BLaER1 (cell line): ENCODE measurements around the gene UBE2J2.

ENCODE experiments used
- H3K27ac ChIP-seq: shearing (Covaris generic); formaldehyde crosslinking; 2 replicates; pipeline ENCODE4 v1.8.1; 2022
- H3K27me3 ChIP-seq: shearing (Covaris generic); formaldehyde crosslinking; 2 replicates; pipeline ENCODE4 v1.8.1; 2022
- H3K36me3 ChIP-seq: shearing (Covaris generic); formaldehyde crosslinking; 2 replicates; pipeline ENCODE4 v1.8.1; 2022
- H3K4me1 ChIP-seq: shearing (Covaris generic); formaldehyde crosslinking; 2 replicates; pipeline ENCODE4 v1.8.1; 2022
- H3K4me2 ChIP-seq: shearing (Covaris generic); formaldehyde crosslinking; 2 replicates; pipeline ENCODE4 v1.8.1; 2022
- H3K4me3 ChIP-seq: shearing (Covaris generic); formaldehyde crosslinking; 2 replicates; pipeline ENCODE4 v1.8.1; 2022
- H3K9ac ChIP-seq: shearing (Covaris generic); formaldehyde crosslinking; 2 replicates; pipeline ENCODE4 v1.8.1; 2022
- H3K9me3 ChIP-seq: shearing (Covaris generic); formaldehyde crosslinking; 2 replicates; pipeline ENCODE4 v1.8.1; 2022
- H4K20me1 ChIP-seq: shearing (Covaris generic); formaldehyde crosslinking; 2 replicates; pipeline ENCODE4 v1.8.1; 2022
- Cebpa-rat ChIP-seq: shearing (Covaris generic); IDR thresholded peaks from 2 replicates; pipeline ENCODE4 v1.8.1; 2022

The UBE2J2 gene

DNA sequence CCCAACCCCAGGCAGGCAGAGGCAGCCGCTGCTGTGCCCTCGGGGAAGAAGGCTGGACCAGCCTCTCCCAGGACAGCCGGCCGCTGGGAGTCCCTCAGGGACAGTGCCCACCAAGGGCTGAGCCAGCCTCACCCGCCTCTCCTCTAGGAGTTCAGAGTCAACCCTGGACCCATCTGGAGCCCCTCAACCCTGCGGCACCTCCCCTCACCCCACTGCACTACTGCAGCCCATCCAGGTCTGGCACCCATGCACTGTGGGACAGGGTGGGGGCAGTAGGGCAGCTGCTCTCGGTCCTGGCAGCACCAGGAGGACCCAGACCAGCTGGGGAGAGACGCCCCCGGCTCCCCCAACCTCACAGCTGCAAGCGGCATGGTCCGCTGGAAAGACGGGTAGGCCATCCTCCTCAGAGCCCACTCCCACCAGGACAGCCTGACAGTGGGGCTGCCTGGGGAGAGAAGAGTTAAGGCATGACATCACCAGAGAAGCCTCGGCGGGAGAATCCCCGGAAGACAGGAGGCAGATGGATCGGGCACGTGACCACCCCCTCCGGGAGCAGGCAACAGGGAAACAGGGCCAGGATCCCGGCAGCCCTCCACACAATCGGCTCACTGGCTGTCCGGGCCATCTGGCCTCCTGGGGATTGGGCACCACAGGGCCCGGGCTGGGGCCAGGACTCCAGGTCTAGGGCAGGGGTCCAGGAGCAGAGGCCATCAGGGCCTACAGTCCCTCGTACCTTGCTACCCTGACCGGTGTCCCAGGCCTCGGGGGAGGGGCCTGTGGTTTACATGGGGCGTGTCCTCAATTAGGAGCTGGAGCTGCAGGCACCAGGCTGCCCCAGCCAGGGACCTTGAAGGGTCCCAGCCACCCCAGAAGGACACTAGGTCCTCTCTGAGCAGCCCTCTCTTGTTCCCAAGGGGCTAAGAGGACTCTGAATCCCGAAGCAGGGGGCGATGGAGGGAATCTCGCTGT lies 31.0 kb upstream of the UBE2J2 start:
- Histone ChIP-seq H3K4me3 (peak overlapping the region; percentile 97), H3K36me3 (peaks cover 2% of the 10 kb centered on the region; the same call in 1 of the 2 replicates), H3K9ac (peak overlapping the region; percentile 93), H4K20me1 (peaks cover 87% of the 10 kb centered on the region), H3K27me3 (no peaks in the 10 kb centered on the region), H3K4me2 (peak overlapping the region; percentile 99), H3K9me3 (no peaks in the 10 kb centered on the region), H3K4me1 (peaks cover 55% of the 10 kb centered on the region), H3K27ac (peak overlapping the region; percentile 74)
- TF ChIP-seq Cebpa-rat = no peak

DNA sequence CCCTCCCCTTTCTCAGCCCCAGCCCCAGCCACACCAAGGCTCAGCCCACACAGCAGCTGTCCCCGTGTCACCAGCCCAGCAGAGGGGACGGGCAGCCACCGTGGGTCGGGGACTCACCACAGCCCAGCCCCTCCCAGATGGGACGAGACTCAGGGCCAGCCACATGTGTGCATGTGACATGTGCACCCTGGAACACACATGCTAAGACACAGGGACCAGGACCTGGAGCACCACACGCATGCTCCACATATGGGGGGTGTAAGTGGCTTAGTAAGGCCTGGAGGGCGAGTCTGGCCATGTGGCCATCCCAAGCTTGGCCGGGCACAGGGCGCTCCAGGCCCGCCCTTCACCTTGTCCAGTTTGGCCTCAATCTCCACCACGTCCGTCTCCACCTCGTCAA lies 30.1 kb upstream of the UBE2J2 start:
- Histone ChIP-seq H4K20me1 (peaks cover 88% of the 10 kb centered on the region), H3K36me3 (no peaks in the 10 kb centered on the region), H3K27ac (0 out of 2 replicates have a peak overlapping the region, but pooled peaks have one; percentile 6), H3K4me1 (peaks cover 57% of the 10 kb centered on the region), H3K4me2 (peak overlapping the region; percentile 99), H3K4me3 (no peak overlapping the region), H3K9me3 (no peaks in the 10 kb centered on the region), H3K9ac (no peak overlapping the region), H3K27me3 (no peaks in the 10 kb centered on the region)
- TF ChIP-seq Cebpa-rat = no peak

DNA sequence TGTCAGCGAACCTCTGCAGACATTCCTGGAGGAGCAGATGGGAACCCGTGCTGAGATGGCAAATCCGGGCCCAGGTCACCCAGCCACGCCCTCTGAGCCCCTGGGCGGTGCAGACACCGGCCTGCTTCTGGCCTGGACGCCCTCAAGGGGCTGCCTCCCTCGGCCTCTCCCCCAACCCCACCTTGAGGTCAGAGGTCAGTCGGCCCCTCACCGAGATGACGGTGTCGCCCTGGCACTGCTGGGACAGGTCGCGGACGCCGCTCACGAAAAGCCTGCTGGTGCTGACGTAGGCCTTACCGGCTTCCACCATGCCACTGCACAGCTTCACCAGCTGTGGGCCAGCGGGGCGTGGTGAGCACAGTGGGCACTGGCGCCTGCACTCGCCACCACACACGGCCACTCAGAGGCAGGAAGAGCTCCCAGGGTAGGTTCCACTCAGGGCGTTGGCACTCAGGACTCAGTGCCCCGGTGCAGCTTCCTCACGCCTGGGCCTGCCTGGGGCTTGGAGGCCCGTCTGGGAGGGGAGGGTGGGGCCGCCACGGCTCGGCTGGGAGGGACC lies 29.4 kb upstream of the UBE2J2 start:
- H3K4me1 ChIP-seq = peaks cover 60% of the 10 kb centered on the region
- 0 out of 2 replicates have a peak overlapping the region, but pooled peaks have one; percentile 99 for H3K4me2 ChIP-seq
- TF ChIP-seq Cebpa-rat = no peak
- peaks cover 92% of the 10 kb centered on the region for H4K20me1 ChIP-seq
- H3K36me3 ChIP-seq = peaks cover under 1% of the 10 kb centered on the region; the same call in 1 of the 2 replicates
- no peaks in the 10 kb centered on the region for H3K27me3 ChIP-seq
- no peaks in the 10 kb centered on the region for H3K9me3 ChIP-seq
- H3K27ac ChIP-seq = 0 out of 2 replicates have a peak overlapping the region, but pooled peaks have one; percentile 6
- H3K9ac ChIP-seq = no peak overlapping the region
- no peak overlapping the region for H3K4me3 ChIP-seq

DNA sequence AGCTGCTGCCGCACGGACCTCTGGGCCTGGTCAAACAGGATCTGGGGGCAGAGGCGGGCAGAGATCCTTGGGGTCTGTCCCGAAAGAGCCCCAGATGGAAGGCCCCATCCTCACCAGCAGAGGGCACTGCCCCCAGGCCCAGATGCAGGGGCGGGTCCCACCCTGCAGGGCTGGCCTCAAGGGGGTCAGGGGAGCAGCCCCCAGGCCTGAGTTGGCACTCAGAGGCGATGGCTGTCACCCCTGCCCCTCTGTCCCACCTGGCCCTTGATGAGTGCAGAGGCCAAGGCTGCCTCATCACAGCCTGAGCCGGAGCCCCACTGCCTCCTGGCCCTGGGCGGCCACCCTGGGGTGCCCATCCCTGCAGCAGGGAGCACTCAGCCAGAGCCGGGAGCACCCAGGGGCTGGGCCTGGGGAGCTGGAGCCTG lies 28.4 kb upstream of the UBE2J2 start:
- H3K27me3 ChIP-seq = no peaks in the 10 kb centered on the region
- H3K27ac ChIP-seq = no peak overlapping the region
- H4K20me1 ChIP-seq = peaks cover 91% of the 10 kb centered on the region
- no peak for TF ChIP-seq Cebpa-rat
- no peaks in the 10 kb centered on the region for H3K9me3 ChIP-seq
- peaks cover 59% of the 10 kb centered on the region for H3K4me1 ChIP-seq
- H3K4me2 ChIP-seq = no peak overlapping the region
- peaks cover 7% of the 10 kb centered on the region; the same call in 1 of the 2 replicates for H3K36me3 ChIP-seq
- no peak overlapping the region for H3K4me3 ChIP-seq
- H3K9ac ChIP-seq = no peak overlapping the region

DNA sequence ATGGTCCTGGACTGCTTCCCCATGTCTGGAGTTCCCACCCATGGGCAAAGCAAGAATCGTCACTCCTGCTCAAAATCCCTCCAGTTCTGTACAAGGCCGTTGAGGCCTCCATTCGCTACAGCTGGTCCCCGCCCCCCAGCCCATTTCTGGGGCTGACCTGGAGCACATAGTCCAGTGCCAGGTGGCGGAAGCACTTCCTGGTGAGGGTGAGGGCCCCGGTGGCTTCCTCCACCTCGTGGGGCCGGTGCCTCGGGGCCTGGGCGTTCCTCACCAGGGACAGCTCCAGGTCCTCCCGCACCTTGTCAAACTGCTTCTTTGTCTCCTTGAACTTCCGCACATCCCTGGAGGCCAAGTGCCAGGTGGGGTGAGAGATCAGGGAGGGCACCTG lies 26.7 kb upstream of the UBE2J2 start:
- Histone ChIP-seq H3K4me1 (peaks cover 42% of the 10 kb centered on the region), H3K4me2 (no peak overlapping the region), H3K9me3 (no peaks in the 10 kb centered on the region), H3K36me3 (peaks cover 20% of the 10 kb centered on the region), H4K20me1 (peaks cover 74% of the 10 kb centered on the region), H3K9ac (no peak overlapping the region), H3K27ac (no peak overlapping the region), H3K4me3 (no peak overlapping the region), H3K27me3 (no peaks in the 10 kb centered on the region)
- no peak for TF ChIP-seq Cebpa-rat

DNA sequence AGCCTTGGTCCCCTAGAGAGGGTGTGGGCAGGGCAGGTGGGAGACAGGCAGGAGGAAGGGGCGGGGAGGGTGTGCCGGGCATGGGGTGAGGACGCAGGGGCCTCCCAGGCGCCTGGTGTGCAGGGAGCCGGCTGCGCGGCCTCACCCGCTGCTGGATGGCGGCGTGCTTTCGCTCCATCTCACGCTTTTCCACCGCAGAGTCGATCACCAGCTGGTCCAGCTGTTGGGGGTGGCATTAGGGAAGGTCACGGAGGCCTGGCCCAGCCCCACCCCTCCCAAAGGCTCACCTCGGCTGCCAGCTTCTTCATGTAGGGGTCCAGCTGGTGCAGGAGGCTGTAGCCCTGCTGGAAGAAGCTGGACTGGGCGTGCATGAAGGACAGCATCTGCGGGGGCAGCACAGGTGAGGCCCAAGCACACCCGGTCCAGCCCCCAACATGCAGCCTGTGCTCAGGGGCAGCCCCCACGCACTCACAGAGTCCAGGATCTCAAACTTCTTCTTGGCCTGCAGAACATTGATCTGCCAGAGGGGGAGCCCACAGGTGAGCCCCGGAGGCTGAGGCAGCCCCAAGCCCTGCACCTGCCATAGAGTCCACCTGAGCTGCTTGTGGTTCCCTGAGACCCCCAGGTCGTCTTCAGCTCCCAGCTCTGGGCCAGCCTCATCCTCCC lies 26.2 kb upstream of the UBE2J2 start:
- no peak overlapping the region for H3K27ac ChIP-seq
- H3K9me3 ChIP-seq = no peaks in the 10 kb centered on the region
- H3K4me2 ChIP-seq = peak overlapping the region; percentile 63; the same call in 1 of the 2 replicates
- peaks cover 70% of the 10 kb centered on the region for H4K20me1 ChIP-seq
- H3K9ac ChIP-seq = no peak overlapping the region
- no peak for TF ChIP-seq Cebpa-rat
- no peaks in the 10 kb centered on the region for H3K27me3 ChIP-seq
- no peak overlapping the region for H3K4me3 ChIP-seq
- H3K4me1 ChIP-seq = peaks cover 37% of the 10 kb centered on the region
- H3K36me3 ChIP-seq = peaks cover 25% of the 10 kb centered on the region

DNA sequence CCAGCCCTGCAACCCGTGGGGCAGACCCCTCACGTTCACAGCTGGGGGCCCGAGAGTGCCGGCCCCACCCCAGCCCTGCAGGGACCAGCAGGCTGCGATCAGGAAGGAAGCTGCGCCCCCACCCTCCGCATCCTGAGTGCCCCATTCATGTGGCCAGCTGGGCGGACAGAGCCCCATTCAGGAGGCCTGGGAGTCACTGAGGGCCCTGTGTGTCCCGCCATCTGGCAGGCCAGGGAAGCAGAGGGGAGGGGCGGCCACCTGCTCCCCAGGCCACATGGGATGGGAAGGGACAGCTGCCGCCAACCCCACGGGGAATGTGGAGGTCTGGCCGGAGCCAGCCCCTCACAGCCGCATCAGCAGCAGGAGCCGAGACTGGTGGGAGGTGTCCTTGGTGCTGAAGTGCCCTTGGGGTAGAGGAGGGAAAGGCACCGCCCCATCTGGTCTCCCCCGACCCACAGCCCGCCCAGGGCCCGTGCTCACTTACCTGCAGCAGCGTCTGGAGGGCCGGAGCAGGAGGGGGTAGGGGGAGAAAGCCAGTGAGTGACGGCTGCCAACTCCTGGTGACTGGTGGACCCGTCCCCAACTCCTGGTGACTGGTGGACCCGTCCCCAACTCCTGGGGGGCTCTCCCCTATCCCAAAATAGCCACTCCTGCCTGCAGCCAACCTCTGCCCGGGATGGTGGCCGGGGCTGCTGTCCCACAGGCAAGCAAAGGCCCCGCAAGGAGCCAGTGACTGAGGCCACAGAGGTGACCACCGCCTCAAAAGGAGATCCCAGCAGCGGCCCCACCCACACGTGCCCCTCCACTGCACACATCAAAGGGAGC lies 25.4 kb upstream of the UBE2J2 start:
- Histone ChIP-seq H3K36me3 (peaks cover 33% of the 10 kb centered on the region), H3K4me1 (peaks cover 30% of the 10 kb centered on the region), H3K27me3 (no peaks in the 10 kb centered on the region), H4K20me1 (peaks cover 69% of the 10 kb centered on the region), H3K9ac (no peak overlapping the region), H3K27ac (no peak overlapping the region), H3K4me3 (no peak overlapping the region), H3K4me2 (peak overlapping the region; percentile 63), H3K9me3 (no peaks in the 10 kb centered on the region)
- TF ChIP-seq Cebpa-rat = no peak

DNA sequence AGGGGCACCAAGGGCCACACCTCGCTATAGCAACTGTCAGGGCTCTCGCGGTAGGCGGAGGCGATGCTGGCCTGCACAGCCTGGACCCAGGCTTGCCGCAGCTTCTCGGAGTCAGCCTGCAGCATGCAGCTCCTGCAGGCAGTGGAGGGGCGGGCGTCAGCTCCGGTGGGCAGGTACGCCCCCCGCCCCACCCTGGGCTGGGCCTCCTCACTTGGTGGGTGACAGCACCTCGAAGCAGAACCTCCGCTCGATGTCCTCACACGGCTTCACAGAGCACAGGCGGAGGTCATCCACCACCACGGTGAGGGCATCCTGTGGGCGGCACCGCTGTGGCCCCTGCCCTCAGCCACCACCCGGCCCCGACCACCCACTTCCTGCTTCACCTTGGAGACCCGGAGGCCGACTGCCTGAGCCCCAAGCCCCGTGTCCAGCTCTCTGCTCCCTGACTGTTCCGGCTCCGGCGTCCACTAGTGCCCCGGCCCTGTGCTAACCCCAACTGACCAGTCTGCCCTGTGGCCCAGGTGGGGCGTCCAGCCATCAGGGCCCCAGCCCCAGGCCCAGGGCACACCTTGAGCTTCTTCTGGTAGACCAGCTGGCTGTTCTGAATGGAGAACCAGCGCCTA lies 24.3 kb upstream of the UBE2J2 start:
- Histone ChIP-seq H3K4me3 (no peak overlapping the region), H3K27me3 (no peaks in the 10 kb centered on the region), H4K20me1 (peaks cover 58% of the 10 kb centered on the region), H3K4me1 (peaks cover 18% of the 10 kb centered on the region), H3K9ac (no peak overlapping the region), H3K36me3 (peaks cover 40% of the 10 kb centered on the region), H3K4me2 (no peak overlapping the region), H3K9me3 (no peaks in the 10 kb centered on the region), H3K27ac (no peak overlapping the region)
- no peak for TF ChIP-seq Cebpa-rat
